ENCODE results near the gene DNAH17.

The DNAH17 gene

GRCh38 chr17:78449983-78450595, 127.1 kb downstream of the DNAH17 start:
- DNase-seq (ENCODE audit: low read depth), result no peak

DNA sequence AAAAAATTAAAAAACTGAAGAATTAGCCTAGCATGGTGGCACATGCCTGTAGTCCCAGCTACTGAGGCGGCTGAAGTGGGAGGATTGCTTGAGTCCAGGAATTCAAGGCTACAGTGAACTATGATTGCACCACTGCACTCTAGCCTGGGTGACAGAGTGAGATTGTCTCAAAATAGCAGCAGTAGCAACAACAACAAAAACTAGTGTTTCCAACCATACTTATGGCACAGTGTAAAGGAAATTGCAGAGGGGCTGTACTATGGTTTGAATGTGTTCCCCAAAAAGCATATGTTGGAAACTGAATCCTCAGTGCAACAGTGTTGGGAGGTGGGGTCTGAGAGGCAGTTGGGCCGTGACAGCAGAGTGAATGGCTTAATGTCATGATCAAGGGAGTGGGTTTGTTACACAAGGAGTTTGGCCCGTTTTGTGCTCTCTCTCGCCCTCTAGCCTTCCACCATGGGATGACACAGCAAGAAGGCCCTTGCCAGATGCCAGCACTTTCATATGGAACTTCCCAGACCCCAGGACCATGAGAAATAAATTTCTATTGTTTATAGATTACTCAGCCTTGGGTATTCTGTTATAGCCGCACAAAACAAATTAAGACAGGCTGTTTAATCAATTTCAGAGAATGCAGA, 128.7 kb downstream of the DNAH17 start:
- no peak for DNase-seq (ENCODE audit: low read depth)

DNA sequence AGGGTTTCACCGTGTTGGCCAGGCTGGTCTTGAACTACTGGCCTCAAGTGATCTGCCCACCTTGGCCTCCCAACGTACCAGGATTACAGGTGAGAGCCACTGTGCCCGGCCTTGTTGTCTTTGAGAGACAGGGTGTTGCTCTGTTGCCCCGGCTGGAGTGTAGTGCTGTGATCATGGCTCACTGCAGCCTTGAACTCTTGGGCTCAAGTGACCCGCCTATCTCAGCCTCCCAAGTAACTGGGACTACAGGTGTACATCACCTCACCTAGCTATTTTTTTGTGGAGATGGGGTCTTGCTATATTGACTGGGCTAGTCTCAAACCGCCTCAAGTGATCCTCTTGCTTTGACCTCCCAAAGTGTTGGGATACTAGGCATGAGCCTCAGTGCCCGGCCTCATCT, 130.4 kb downstream of the DNAH17 start:
- DNase-seq (ENCODE audit: low read depth), result no peak

DNA sequence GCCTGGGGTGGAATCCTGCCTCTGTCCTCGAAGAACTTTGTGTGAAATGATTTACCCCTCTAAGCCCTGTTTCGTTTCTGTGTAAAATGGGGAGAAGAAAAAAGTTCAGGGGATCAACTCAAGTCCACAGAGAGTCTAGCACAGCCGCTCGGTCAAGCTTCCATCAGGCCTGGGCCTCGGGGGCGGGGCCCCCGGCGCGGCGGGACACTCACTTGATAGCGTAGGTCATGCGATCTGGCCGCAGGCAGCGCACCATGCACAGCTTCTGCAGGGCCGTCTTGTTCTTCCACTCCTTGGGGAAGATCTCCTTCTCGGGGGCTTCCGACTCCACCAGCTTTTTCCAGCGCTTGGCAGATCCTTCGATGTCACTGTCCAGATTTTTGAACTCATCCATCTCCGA, 132.8 kb downstream of the DNAH17 start:
- no peak for DNase-seq (ENCODE audit: low read depth)

DNA sequence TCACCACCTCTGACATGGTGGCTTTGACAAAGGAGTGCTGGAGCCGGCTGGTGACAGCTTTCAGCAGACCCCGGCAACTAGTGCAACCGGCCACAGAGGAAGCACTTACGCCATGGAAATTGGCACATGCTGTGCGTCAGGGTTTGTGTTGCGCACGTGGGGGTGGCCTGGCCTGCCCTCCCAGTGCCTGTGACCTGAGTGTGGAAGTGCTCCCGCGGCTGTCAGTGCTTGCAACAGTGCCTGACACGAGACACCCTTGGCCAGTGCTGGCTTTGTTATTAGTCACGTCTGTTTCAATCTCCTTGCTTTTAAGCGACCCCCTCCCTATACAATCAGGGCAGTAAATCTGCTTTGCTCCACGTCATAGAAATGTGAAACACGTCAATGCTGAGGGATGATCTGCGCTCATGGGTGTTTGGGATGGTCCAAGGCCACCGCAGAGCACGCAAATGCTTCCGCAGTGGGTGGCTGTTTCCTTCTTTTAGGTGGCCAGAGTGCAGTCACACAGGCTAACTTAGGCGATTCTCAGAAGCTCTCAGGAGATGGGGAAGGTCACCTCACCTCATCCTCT, 134.5 kb downstream of the DNAH17 start:
- no peak for DNase-seq (ENCODE audit: low read depth)

- DNase-seq (ENCODE audit: low read depth), result no peak
Observed at GRCh38 chr17:78441271-78441971, 135.8 kb downstream of the DNAH17 start.

- DNase-seq (ENCODE audit: low read depth), result no peak
Observed at GRCh38 chr17:78438694-78439325, 138.4 kb downstream of the DNAH17 start.

- no peak for DNase-seq (ENCODE audit: low read depth)
Observed at GRCh38 chr17:78438271-78438691, 138.9 kb downstream of the DNAH17 start.

- DNase-seq (ENCODE audit: low read depth), result no peak
Observed at GRCh38 chr17:78437508-78438169, 139.6 kb downstream of the DNAH17 start.

GRCh38 chr17:78435330-78436005, 141.7 kb downstream of the DNAH17 start:
- DNase-seq (ENCODE audit: low read depth), result no peak

GRCh38 chr17:78434455-78435329, 142.5 kb downstream of the DNAH17 start:
- no peak for DNase-seq (ENCODE audit: low read depth)

- DNase-seq (ENCODE audit: low read depth), result no peak
Observed at GRCh38 chr17:78433780-78434335, 143.3 kb downstream of the DNAH17 start.

DNA sequence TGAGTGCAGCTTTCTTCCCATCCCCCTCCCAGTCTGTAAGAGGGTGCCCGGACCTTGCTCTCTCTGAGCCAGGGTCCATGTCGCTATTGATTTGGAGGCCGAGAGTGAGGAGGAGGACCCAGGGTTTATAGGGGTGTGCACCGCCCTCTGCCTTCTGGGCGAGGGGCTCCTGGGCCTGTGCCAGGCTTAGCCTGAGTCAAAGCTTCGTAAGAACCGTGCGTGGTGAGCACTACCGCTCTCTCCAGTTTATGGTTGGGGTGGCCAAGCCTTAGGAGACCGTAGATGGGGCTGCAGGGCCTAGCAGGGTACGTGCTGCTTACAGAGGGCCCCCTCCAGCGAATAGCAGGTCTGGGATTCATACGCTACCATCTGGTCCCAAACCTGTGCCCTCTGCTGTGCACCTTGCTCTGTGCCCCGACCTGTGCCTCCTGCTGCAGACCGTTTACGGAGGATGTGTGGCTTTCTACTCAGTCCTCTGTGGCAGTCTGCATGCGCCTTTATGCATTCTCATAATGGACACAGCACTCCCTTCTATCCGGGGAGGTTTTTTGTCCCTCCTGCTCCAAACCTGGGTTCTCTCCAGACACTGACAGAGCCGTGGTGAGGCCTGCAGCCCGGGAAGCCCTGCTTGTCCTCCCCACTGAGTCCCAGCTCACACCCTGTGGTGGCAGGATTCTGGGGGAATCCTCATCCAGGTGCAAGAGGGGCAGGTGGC, 144.0 kb downstream of the DNAH17 start:
- DNase-seq (ENCODE audit: low read depth), result no peak

GRCh38 chr17:78432226-78433012, 144.8 kb downstream of the DNAH17 start:
- no peak for DNase-seq (ENCODE audit: low read depth)

DNA sequence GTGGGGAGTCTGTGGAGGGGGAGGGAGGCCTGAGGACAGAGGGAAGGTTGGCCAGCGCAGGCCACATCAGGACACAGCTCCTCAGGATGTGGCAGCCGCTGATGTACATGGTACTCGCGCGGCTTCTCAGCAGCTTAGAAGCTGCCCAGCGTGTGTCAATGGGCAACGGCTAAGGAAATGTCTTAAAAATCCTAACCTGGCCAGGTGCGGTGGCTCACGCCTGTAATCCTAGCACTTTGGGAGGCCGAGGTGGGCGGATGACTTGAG, 145.6 kb downstream of the DNAH17 start:
- no peak for DNase-seq (ENCODE audit: low read depth)

- no peak for DNase-seq (ENCODE audit: low read depth)
Observed at GRCh38 chr17:78430892-78431691, 146.1 kb downstream of the DNAH17 start.

GRCh38 chr17:78429618-78429995, 147.6 kb downstream of the DNAH17 start:
- DNase-seq (ENCODE audit: low read depth), result no peak
